ENCODE data around the gene ACVR1.
"Not testable (repeated sequence)": the region's sequence is repeated elsewhere in the genome, so short reads cannot be mapped to it uniquely, and the experiment has no call there.

The ACVR1 gene

DNA sequence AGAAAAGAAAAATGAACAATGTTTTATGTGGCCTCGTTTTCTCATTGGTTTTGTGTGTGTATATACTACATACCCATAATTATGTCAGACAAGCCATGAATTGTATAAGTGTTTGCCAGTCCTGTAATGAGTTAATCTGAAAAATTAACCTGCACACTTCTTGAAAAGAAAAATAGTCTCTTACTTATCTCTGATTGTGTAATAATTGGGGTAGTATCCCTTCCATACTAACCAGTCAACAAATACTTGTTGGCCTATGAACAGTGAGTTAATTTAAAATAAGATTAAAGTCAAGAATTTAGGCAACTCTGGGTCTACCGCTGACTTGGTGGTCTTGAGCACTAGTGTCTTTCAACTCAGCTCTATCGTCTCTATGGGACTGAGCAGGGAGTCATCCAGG, 48.8 kb downstream of the ACVR1 start:
- no peak for DNase-seq (ENCODE audit: low spot score)

DNA sequence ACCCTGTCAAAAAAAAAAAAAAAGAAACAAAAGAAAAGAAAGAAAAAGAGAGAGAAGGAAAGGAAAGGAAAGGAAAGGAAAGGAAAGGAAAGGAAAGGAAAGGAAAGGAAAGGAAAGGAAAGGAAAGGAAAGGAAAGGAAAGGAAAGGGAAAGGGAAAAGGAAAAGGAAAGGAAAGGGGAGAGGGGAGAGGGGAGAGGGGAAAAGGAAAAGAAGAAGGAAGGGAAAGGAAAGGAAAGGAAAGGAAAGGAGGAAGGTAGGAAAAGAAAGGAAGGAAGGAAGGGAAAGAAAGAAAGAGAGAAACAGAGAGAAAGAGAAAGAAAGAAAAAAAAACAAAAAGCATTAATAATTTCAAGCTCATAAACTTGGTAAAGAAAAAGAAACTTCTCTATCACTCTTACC, 49.5 kb downstream of the ACVR1 start:
- DNase-seq (ENCODE audit: low spot score): not testable (repeated sequence)

DNA sequence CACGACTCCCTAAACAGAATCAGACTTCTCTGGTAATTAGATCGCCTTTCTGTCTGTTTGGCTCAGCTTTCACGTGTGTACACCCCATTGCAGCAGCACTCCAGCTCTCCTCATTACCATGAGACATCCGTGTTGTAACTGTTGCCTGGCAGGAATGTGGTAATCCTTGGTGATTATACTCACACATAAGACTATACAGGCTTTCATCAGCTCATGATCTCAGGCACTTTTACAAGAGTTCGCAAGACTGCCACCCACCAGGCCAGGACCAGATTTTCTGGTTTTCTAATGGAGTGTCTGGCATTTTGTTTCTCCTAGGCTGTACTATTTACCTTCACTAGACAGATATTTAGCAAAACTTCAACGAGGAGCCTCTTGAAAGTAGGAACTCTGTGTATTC, 50.2 kb downstream of the ACVR1 start:
- DNase-seq (ENCODE audit: low spot score): no peak

DNA sequence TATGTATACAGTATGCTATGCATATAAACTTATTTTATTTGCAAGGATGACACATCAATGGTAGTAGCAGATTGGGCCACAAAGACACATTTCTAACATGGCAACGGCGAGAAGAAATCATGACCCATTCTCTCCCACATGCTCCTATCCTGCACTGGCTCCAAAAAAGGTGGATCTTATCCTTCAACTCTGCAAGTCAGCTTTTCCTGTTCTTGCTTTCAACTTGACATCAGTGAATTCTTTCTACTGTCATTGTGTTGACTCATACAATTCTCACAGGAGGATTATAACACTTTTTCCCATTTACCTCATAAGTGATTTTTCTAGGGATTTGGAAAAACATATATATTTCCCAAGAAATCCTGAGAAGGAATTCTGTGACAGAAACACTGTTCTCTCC, 53.1 kb downstream of the ACVR1 start:
- DNase-seq (ENCODE audit: low spot score): no peak

DNA sequence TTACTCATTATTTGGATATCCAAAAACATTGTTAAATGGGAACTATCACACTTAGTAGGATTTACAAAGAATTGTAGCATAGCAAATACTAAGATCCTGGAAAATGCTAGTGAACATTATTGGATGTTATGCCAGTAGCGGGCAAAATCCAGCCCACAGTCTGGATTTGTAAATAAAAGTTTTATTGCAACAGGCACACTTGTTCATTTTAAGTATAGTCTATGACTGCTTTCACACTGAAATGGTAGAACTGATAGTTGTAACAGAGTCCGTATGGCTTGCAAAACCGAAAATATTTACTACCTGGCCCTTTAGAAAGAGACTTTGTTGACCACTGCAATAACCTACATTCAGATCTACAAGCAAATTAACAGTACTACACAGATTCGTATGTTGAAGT, 53.6 kb downstream of the ACVR1 start:
- no peak for DNase-seq (ENCODE audit: low spot score)

DNA sequence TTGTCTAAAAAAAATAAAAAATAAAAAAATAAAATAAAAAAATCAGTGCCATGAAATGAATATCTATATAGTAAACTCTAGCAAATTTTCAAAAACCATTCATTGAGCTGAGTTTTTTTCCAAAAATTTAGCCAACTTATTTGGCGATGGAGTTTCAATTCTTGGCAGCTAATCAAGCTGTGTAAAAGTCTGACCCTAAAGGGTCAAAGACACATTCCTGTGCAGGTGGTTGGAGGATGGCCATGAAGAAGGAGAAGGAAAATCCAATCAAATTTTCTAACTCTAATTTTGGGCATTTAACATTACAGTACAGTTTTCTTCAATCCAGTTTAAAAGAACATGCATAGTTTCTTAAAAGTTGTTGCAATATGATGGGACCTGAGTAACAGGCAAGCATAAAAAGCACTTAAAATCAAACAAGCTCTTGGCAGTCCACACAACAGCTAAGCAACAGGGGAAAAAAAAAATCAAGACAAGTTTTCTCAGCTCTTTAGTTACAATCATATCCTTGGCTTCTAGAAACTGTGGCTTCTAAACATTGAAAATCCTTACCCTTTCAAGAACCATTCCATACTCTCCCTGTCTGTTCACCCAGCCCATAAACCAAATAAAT, 54.5 kb downstream of the ACVR1 start:
- DNase-seq (ENCODE audit: low spot score): no peak

DNA sequence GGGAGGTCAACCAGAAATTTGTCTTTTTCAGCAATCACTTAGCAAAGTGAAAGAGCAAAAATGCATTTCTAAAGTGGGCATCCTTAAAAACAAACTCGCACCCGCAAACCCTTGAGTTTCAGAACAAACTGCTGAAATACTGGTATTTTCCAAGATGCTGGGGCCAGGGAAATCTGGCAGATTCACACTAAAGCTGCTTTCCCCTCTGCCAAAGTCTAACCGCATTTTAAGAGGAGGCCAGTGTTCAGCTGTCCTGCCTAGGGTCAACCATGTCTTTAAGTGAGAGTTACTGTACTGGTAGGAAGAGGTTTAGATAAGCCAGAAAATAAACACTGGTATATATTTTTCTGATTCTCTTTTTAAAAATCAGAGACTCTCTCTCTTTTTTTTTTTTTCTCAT, 55.9 kb downstream of the ACVR1 start:
- no peak for DNase-seq (ENCODE audit: low spot score)

DNA sequence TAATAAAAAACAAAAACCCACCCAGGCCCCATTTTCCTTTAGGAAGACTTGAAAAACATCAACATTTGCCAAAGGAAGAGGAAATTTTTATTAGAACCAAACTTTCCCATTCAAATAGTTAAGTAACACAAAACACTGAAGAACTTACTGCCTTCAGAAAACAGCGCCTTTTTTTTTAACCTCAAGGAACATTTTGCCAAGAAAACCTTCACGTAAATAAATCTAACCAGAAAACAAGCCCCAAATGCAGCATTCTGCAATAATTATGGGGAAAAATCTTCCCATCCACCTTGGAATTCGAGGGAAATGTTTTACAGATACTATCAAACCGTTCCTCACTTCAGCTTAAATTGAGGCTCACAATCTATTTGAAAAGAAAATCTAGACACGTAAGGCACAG, 56.4 kb downstream of the ACVR1 start:
- no peak for DNase-seq (ENCODE audit: low spot score)

DNA sequence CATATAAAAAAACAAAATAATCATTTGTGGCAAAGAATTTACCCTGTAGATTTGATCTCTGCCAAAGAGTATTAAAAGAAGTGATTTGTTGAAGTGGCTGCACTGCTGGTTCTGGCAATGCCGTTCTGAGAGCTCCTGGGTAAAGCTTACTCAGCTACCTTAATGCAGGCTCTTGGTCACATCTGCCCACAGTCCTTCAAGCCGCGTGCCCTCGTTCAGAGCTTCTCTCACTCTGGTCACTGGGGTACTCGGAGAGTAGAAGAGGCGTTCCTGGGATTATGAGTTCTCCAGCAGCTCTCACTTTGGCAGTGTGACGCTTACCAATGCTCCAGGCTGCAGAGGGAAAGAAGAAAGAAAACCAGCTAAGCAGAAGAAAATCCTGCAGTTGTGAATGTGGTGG, 57.9 kb downstream of the ACVR1 start:
- no peak for DNase-seq (ENCODE audit: low spot score)

DNA sequence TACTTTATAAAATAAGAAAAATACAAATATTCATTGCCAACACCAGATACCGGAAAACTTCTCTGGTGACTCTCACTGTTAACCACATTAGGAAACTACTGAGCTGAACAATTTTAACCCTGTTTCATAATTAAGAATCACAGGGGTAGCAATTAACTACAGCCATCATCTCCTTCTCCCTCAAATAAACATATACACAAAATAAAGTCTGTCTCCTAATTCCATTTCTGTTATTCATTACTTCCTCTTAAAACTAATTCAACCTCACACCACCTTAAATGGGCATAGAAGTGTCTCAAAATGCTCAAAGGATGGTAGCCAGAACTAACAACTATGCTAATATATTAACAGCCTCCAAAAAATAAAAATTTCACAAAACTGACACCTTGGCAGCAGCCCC, 60.7 kb downstream of the ACVR1 start:
- DNase-seq (ENCODE audit: low spot score): no peak

DNA sequence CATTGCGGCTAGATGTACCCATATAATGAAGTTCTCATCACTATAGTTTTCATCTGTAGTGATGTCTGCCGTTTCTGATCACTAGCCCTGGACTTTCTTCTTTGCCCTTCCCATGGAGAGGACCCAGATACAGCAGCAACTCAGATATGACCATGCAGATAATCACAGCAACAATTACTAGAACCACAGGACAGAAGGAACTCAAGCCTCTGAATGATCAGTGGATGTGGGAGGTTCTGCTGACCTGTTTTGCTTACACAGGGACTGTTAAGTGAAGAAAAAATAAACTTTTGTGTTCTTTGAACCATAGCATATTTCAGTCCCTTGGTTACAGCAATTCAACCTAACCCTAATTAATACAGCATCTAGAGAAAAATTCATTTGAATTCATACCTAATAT, 62.7 kb downstream of the ACVR1 start:
- DNase-seq (ENCODE audit: low spot score): no peak

DNA sequence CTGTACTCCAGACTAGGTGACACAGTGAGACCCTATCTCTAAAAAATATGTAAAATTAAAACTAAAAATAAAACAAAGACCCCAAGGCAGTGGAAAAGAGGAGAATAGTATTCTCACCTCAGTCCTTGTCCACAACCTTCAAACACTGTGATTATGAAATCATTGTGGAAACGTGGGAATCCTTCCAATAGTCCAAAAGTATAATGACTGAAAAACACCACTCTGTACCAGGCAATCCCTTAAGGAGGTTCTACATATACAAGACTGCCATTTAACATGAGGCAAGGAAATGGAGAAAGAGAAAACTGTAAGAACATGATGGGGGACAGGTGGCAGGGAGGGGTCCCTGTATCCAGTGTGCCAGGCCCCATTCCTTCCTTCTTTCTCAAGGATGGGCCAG, 66.1 kb downstream of the ACVR1 start:
- DNase-seq (ENCODE audit: low spot score): no peak

DNA sequence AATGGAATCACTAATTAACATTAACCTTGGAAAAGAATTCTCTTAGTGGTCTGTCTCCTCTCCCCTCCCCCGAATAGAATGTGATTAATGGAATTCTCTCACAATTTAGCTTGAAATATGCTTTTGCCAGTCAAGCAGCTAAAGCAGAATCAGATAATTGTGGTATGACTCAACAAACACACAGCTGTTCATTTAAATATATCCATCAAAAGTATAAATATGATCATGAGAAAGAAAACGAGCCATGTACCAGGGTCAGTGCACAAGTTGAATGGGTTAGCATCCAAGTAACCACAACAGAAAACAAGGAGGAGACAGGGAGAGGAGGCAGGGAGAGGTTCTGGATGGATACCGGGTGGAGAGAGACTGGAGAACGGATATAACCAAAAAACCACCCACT, 66.9 kb downstream of the ACVR1 start:
- DNase-seq (ENCODE audit: low spot score): no peak

DNA sequence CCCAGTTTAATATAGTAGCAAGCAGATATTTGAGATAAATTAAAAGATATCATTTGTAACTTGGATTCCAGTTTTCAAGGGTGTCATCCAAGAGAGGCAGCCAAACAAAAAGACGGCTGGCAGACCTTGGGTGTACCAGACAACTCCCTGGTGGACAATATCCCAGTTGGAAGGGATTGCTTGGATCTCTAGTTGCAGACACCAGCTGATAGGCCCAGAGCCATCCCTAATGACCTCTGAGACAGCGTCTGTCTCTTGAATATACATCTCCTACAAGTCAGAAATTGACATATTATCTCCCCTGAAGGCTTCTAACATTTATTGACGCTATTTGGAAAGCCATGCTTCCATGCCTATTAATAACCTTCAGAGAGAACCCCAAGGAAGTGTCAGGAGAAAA, 67.7 kb downstream of the ACVR1 start:
- no peak for DNase-seq (ENCODE audit: low spot score)

DNA sequence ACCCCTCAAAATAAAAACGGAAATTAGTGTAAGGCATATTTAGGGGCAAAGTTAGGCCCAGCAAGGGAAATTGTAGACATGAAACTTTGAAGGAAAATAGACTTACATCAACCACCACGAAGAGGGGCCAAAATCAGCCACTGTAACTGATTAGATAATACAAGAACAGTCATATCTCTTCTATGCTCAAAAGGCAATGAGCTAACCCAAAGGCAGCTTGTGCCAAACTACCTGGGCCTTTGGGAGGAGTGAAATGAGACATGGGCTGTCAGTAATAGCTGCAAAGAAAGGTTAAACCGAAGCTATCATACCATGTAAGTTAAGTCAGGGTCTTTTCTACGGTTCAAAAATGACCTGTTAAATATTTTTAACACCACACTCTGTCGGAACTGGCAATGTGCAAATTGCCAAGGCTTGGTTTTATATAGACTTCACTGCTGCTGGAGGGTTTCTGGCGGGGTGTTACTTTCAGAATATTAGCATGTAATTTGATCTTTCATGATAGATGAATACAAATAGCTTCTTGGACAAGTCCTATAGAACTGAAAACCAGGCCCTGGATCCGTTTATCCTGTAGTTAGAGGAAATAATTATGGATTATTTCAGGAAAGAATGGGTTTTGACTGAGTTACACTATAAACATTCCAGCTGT, 69.6 kb downstream of the ACVR1 start:
- DNase-seq (ENCODE audit: low spot score): no peak

DNA sequence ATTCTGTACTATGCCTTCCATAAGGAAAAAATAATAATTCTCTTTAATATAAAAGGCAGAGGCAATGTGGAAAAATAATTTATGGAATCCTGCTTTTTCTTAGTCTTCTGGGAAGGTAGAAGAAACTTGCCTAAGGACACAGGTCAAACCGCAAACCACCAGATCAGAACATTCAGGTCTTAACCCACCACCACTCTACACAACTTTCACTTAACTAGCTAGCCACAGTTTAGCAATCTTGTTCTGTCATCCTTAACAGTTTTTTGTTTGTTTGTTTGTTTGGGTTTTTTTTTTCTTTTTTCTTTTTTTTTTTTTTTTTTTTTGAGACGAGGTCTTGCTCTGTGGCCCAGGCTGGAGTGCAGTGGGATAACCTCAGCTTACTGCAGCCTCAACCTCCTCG, 70.6 kb downstream of the ACVR1 start:
- DNase-seq (ENCODE audit: low spot score): no peak

DNA sequence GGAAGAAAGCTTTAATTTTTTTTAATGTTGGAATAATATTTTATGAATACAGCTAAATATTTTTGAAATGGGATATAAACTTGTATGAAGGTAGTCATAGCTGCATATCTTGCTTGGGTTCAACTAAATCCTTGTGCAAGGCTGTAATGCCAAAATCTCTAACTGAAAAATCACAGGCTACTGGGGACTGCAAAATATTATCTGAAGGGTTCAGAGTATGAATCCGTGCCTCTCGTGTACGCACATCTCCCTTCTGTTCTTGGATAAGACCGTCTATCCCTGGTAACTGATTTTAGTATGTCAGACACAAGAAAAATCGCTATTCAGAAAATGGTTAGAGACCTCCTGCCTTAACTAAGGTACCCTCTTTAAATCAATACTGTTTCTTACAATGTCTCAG, 71.8 kb downstream of the ACVR1 start:
- DNase-seq (ENCODE audit: low spot score): no peak

DNA sequence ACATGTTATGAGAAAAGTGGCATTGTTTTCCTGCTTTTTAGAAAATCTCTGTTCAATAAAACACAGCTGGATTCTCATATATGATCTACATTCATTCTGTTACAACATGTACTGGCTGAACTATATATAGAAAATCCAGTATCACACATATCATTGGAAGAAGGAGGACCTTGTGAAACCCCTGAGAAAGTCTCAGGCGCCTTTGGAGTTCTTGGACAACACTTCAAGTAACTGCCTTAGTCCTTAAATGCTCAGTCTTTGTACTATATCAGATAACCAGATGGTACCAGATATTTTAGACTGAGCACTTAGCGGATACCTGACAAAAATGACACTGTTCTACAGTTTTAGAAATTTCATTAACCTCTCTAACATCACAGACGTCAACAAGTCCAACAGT, 72.2 kb downstream of the ACVR1 start:
- no peak for DNase-seq (ENCODE audit: low spot score)

DNA sequence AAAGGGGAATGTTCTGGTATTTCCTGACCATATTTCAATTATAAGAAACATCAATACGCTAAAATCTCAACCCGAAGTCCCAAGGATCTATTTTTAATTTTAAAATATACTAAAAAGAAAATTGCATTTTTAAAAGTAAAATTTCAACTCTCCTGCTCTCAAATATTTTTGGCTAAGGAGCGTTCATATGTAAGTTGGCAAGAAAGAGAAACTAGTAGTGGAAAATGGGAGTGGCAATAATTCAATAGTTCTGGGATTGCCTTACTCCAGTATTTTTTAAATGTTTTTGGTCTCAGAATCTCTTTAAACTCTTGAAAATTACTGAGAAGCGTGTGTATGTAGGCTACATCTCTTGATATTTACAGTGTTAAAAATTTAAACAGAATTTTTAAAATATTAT, 72.7 kb downstream of the ACVR1 start:
- DNase-seq (ENCODE audit: low spot score): no peak

DNA sequence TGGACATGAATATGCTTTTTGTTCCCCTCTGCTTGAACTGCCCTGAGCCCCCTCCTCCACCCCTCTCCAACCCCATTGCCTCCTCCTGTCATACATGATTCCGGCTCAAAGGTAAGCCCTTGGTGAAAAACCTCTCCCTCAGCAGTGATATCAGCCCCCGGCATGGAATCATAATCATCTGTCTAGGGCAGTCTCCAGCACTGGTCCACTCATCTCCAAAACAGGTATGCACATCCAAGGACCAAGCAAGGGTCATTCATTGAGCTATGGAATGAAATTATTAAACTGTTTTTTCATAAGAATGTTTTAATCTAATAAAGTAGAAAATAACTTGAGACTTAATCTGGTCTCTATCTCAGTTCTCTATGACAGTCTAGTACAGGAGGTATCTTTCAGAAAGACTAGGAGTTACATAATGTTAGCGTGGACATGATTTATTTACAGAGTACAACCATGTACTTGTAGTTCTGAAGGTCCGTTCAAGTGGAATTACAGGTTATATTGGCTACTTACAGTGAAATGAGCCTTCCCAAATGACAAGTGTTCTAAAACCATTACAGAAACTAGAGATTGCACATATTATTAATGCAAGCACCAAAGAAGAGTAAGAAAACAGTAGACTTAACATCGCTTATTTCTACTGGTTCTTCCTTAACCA, 75.2 kb downstream of the ACVR1 start:
- DNase-seq (ENCODE audit: low spot score): no peak

DNA sequence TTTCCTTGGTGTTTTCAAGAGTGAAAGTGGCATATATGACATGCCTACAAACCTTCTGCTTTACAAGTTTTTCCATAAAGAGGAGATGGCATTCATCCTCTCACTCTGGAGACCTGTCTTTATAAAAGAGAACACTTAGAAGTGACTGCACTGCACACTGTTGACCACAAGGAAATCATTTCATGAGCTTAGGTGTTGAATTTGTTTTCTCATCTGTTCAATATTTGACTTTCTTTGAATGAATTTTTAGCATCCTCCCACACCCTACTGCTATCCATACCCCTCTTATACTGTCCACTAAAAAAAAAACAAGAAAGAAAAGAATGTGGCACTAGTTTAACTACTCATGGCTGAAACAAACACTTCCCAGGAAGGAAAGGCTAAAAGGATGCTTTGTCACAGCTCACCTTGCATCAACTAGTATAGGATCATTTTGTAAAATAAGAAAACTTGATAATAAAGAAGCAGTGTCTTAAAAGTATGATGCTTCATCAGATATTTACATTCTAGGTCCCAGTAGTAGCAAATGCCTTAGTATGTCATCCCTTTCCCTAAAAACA, 83.0 kb downstream of the ACVR1 start:
- no peak for DNase-seq (ENCODE audit: low spot score)

DNA sequence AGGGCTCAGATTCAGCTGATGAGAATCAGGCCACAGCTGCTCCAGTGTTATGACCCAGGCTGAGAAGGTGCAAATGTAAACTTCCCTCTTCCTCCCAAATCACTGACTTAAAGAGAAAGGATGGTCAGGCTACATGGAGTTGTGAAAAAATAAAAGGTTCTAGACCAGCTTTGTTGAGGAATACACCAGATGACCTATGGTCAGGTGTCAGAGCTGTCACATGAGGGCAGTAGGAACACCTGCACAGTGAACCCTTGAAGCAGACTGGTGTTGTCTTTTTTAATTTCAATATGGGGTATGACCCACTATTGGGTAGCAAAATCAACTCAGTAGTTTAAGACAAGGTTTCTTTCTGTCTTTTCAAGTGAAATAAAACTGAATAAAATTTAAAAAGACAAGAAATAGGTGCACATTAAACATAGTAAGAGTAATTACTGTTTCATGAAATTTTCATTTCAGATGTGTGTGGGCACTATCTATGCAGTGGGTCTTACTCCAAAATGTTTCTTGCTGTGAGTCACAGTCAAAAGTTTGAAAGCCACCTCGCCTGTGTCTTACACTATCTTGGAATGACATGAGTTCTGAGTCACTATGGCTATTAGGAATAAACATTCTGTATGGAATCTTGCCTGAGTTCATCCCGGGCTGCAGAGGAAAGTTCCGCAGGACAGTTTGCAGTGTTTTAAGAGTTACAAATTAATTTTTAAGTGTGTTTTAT, 83.6 kb downstream of the ACVR1 start:
- no peak for DNase-seq (ENCODE audit: low spot score)

DNA sequence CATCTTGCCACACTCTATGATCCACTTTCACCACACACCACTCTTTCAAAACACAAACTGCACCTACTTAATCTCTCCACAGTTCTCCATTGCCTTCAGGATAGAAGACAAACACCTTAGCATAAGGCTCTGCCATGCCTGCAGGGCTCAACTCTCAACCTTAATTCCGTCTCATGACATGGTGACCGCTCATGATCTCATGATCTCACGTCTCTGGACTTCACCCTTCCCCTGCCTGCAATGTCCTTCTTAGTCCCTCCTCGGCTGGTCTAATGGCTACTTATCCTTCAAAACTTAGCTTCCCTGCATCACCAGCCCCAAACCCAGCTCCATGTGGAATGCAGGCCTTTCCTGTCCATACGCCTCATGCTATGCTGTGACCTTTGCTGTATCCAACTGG, 85.3 kb downstream of the ACVR1 start:
- DNase-seq (ENCODE audit: low spot score): no peak
